GM12878 (cell line): ENCODE data around the gene TRAF3IP1. TPM values are rescaled to one million over a fixed set of nuclear protein-coding genes. Genes with fewer than 3 reads are reported as not detected.

Experiments
- ATAC-seq: fragments of 200-7000 bp; cut with Tn5 transposase; 3 replicates; pipeline ENCODE4 v1.9.1; 2020; ENCODE audit warnings: mild to moderate bottlenecking, moderate library complexity
- BruUV-seq: library from RNA; stranded (reverse); fragments of 400-500 nt; replicated peaks from 2 replicates; lab custom pipeline; 2021; lab: Mats Ljungman, UMichigan
- CTCF ChIA-PET: fragments of 300-600 bp; sonication (Branson Sonifier 250); formaldehyde crosslinking; extraction: SDS; loops from one replicate; lab custom pipeline; 2021; ENCODE audit warnings: inconsistent platforms; lab: Yijun Ruan, JAX
- POLR2A ChIA-PET: fragments of 350-600 bp; formaldehyde crosslinking; extraction: SDS; loops from one replicate; lab custom pipeline; 2021; ENCODE audit warnings: inconsistent platforms; lab: Charles Lee
- RAD21 ChIA-PET: fragments of 300-600 bp; sonication (Branson Sonifier 250); formaldehyde crosslinking; loops from one replicate; lab custom pipeline; 2023; ENCODE audit warnings: antibody characterized with exemption; ENCODE audit not compliant: unreplicated experiment; lab: Charles Lee
- SMC1A ChIA-PET: fragments of 300-600 bp; sonication (Branson Sonifier 250); formaldehyde crosslinking; loops from one replicate; lab custom pipeline; 2023; ENCODE audit not compliant: unreplicated experiment, uncharacterized antibody; lab: Charles Lee
- DNase-seq: peaks from one replicate; pipeline ENCODE4 v3.0.0-alpha.2; 2011; ENCODE audit warnings: low read depth, low spot score
- FAIRE-seq: peaks from 3 replicates; lab custom pipeline; 2011; peaks lifted over from hg19 to GRCh38; lab: Jason Lieb, UNC
- H2AFZ ChIP-seq: 2 replicates; pipeline ENCODE4 v1.6.0; 2011; ENCODE audit warnings: low read depth, low read length, control low read depth; ENCODE audit not compliant: control insufficient read depth
- H3K27ac ChIP-seq: 2 replicates; pipeline ENCODE4 v1.5.1; 2011; ENCODE audit warnings: control low read depth; ENCODE audit not compliant: control insufficient read depth, insufficient read depth
- H3K27me3 ChIP-seq, 2 experiments: replicated peaks in 1 of 2; 2 replicates each; pipeline versions ENCODE4 v1.6.0 to v1.6.1; 2011; ENCODE audit warnings: low read length in 1 of 2; ENCODE audit not compliant: control insufficient read depth in 2 of 2, insufficient read depth in 2 of 2
- H3K36me3 ChIP-seq, 2 experiments: 2 replicates each; pipeline ENCODE4 v1.5.1; 2011; ENCODE audit warnings: low read length in 1 of 2; ENCODE audit not compliant: control insufficient read depth in 2 of 2, insufficient read depth in 2 of 2
- H3K4me1 ChIP-seq: 2 replicates; pipeline ENCODE4 v1.6.1; 2011; ENCODE audit warnings: mild to moderate bottlenecking, low read length, moderate library complexity, mixed read lengths; ENCODE audit not compliant: control insufficient read depth, insufficient read depth
- H3K4me2 ChIP-seq: 2 replicates; pipeline ENCODE4 v1.6.0; 2011; ENCODE audit warnings: control low read depth; ENCODE audit not compliant: control insufficient read depth, insufficient read depth
- H3K4me3 ChIP-seq: fragments of 200-600 bp; sonication (generic); 2 replicates; pipeline ENCODE4 v1.5.1; 2016
- H3K79me2 ChIP-seq: 2 replicates; pipeline ENCODE4 v1.6.0; 2011; ENCODE audit warnings: low read length; ENCODE audit not compliant: control insufficient read depth, insufficient read depth
- H3K9ac ChIP-seq: 2 replicates; pipeline ENCODE4 v1.8.0; 2011; ENCODE audit warnings: low read length, control low read depth, mixed read lengths; ENCODE audit not compliant: control insufficient read depth, insufficient read depth
- H3K9me3 ChIP-seq: replicated peaks from 3 replicates; pipeline ENCODE4 v1.5.1; 2011; ENCODE audit warnings: mild to moderate bottlenecking, low read length; ENCODE audit not compliant: control insufficient read depth, insufficient read depth
- H4K20me1 ChIP-seq: 2 replicates; pipeline ENCODE4 v1.6.0; 2011; ENCODE audit not compliant: control insufficient read depth, insufficient read depth
- BACH1 ChIP-seq: fragments of 450-650 bp; IDR thresholded peaks from 2 replicates; pipeline ENCODE4 v1.6.1; 2017; ENCODE audit warnings: mild to moderate bottlenecking, borderline replicate concordance
- CEBPB ChIP-seq, 2 experiments: fragments of 150-350 bp in 1 of 2; IDR thresholded peaks; 2 replicates each; pipeline ENCODE4 v1.6.1; 2012 to 2014; ENCODE audit warnings: low read depth in 2 of 2, low read length in 2 of 2, borderline replicate concordance in 1 of 2, inconsistent platforms in 1 of 2
- CEBPZ ChIP-seq: fragments of 150-350 bp; IDR thresholded peaks from 2 replicates; pipeline ENCODE4 v1.6.1; 2016; ENCODE audit warnings: low read depth, low read length
- GATAD2B ChIP-seq: fragments of 450-650 bp; conservative IDR thresholded peaks from 2 replicates; pipeline ENCODE4 v1.6.1; 2017; ENCODE audit warnings: low read depth, mild to moderate bottlenecking, moderate library complexity
- IKZF1 ChIP-seq: fragments of 450-650 bp; conservative IDR thresholded peaks from 2 replicates; pipeline ENCODE4 v1.6.1; 2017; ENCODE audit warnings: antibody characterized with exemption, mild to moderate bottlenecking
- IKZF2 ChIP-seq, 2 experiments: fragments of 450-650 bp; IDR thresholded peaks; 2 replicates each; pipeline ENCODE4 v1.6.1; 2017; ENCODE audit warnings: mild to moderate bottlenecking in 2 of 2, moderate library complexity in 2 of 2
- LARP7 ChIP-seq: fragments of 450-650 bp; IDR thresholded peaks from 2 replicates; pipeline ENCODE4 v1.6.1; 2017; ENCODE audit warnings: mild to moderate bottlenecking
- MLLT1 ChIP-seq: fragments of 450-650 bp; IDR thresholded peaks from 2 replicates; pipeline ENCODE4 v1.6.1; 2016; ENCODE audit warnings: mild to moderate bottlenecking
- NR2C1 ChIP-seq: fragments of 450-650 bp; IDR thresholded peaks from 2 replicates; pipeline ENCODE4 v1.6.1; 2017; ENCODE audit warnings: antibody characterized with exemption, mild to moderate bottlenecking, moderate library complexity
- POLR2AphosphoS2 ChIP-seq: IDR thresholded peaks from 2 replicates; pipeline ENCODE4 v1.6.1; 2011; ENCODE audit warnings: low read depth, mild to moderate bottlenecking, low read length, improper control_type of control experiment, moderate library complexity
- STAT1 ChIP-seq: fragments of 450-650 bp; conservative IDR thresholded peaks from 2 replicates; pipeline ENCODE4 v1.6.1; 2014; ENCODE audit warnings: antibody characterized with exemption, mild to moderate bottlenecking
- WGBS: methylation state at CpG from one replicate; pipeline ENCODE4 v1.1.6; 2016; ENCODE audit warnings: low lambda C conversion rate; ENCODE audit not compliant: insufficient replicate concordance, insufficient coverage; ENCODE audit errors: missing lambda C conversion rate; 5-methylcytosine and 5-hydroxymethylcytosine counted together
- in situ Hi-C: fragments of 300-500 bp; cut with MboI; formaldehyde crosslinking; loops from 9 replicates; pipeline ENCODE4 v1.14.3; 2018; ENCODE audit warnings: mixed read lengths
- intact Hi-C: fragments of 100-400 bp; cut with micrococcal nuclease; formaldehyde crosslinking; loops from one replicate; pipeline ENCODE4 v1.14.2; 2022; ENCODE audit not compliant: unreplicated experiment
- polyA plus RNA-seq, 11 experiments: library from polyadenylated mRNA; depleted of rRNA in 4 of 11; unstranded in 6 of 11; stranded (reverse) in 5 of 11; fragments of >200 nt; fragmentation: Nextera tagmentation in 4 of 11; fragmentation: Illumina TruSeq in 1 of 11; extraction: Ambion mirVana in 4 of 11; extraction: Trizol in 1 of 11; gene quantifications; 1 replicate in 1 of 11; 2 replicates in 10 of 11; pipeline versions ENCODE4 v1.2.1 to v1.2.3, GENCODE V29; 2011 to 2016; ENCODE audit warnings: inconsistent platforms in 2 of 11, missing spikeins in 2 of 11, low read depth in 1 of 11
- total RNA-seq, 4 experiments: library from RNA; depleted of rRNA in 3 of 4; stranded (reverse); fragments of >200 nt in 3 of 4; fragmentation: Illumina TruSeq in 1 of 4; extraction: Trizol in 1 of 4; gene quantifications; 2 replicates each; pipeline versions ENCODE4 v1.2.1 to v1.2.3, GENCODE V29; 2013 to 2021

Gene TRAF3IP1
- total and polyA plus RNA-seq, 10 of the 15 experiments (the other 5 are each of a cell fraction or from before 2014, with no cell fraction given), result 1.6 to 7.5 (median 3.6) TPM

DNA sequence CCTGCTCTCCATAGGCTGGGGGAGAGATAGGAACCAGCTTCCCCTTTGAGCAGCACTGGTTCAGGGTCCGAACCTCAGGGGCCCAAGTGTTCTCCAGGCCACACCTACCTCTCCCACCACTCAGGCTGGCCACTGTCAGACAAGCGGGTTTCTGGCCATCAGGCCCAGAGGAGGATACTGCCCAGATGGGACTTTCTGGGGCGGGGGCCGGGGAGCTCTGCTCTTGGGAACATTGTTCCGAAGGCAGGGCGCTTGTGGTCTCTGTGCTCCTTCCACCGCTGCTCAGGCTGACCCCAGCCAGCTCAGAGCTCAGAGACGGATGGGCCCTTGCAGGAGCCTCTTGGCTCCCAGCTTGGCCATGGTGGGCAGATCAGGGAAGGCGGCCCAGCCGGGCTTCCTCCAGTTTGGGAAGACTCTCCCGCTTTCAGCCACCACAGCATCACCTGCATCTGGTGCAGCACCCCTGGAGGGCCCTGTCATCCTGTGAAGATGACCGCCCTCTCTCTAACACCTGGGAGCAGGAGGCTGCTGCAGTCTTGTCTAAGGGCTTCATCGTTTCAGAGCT, 5.2 kb upstream of the TRAF3IP1 start:
- 45% methylated on average over 13 of the region's 13 CpGs for WGBS

More for the DNA sequence above, 5.2 kb upstream of the TRAF3IP1 start:
- Histone ChIP-seq H3K4me1 (no peaks in the 10 kb centered on the region), H3K27ac (no peak overlapping the region), H3K27me3 (no peaks in the 10 kb centered on the region; a peak in 2 of 4 replicates), H3K9me3 (no peaks in the 10 kb centered on the region), H4K20me1 (no peaks in the 10 kb centered on the region), H3K4me2 (no peak overlapping the region), H2AFZ (no peak overlapping the region), H3K79me2 (no peaks in the 10 kb centered on the region), H3K9ac (no peak overlapping the region), H3K36me3 (no peaks in the 10 kb centered on the region), H3K4me3 (no peak overlapping the region)
- TF ChIP-seq GATAD2B (no peak), IKZF1 (no peak), BACH1 (no peak), CEBPB (IDR thresholded peaks at IDR 0.05; ENCODE audit: borderline replicate concordance in 1 of 2, low read depth in 2 of 2, low read length in 2 of 2) (no peak), MLLT1 (no peak), POLR2AphosphoS2 (no peak), STAT1 (no peak), CEBPZ (no peak), IKZF2 (IDR thresholded peaks at IDR 0.05) (no peak), NR2C1 (no peak), LARP7 (no peak)
- POLR2A ChIA-PET, result no interaction called here
- intact Hi-C loops (no loop called here), in situ Hi-C loops (no loop called here)
- no peak for ATAC-seq
- DNase-seq, result no peak
- CTCF ChIA-PET, result no interaction called here
- RAD21 ChIA-PET, result no interaction called here
- FAIRE-seq, result no peak
- SMC1A ChIA-PET, result no interaction called here
- no TSS peak for BruUV-seq
